Renal cortex interstitium (tissue), 11 donors: ENCODE measurements around the gene FSTL5. TPM values are rescaled to one million over a fixed set of nuclear protein-coding genes. Genes with fewer than 3 reads are reported as not detected.

Experiments
- DNase-seq, 11 donors: peaks; one replicate each; pipeline ENCODE4 v3.0.0-alpha.2; 2013; ENCODE audit warnings: low read depth in 9 of 11, low spot score in 4 of 11; ENCODE audit errors: extremely low read depth in 1 of 11
- polyA plus RNA-seq, 3 donors: library from polyadenylated mRNA; unstranded; fragments of 120-200 nt; gene quantifications; one replicate each; pipeline ENCODE4 v1.2.1, GENCODE V29; 2013; ENCODE audit not compliant: insufficient read length in 3 of 3

The FSTL5 gene
- polyA plus RNA-seq, 3 donors = 1.1 to 3.4 (median 2.3) TPM

DNA sequence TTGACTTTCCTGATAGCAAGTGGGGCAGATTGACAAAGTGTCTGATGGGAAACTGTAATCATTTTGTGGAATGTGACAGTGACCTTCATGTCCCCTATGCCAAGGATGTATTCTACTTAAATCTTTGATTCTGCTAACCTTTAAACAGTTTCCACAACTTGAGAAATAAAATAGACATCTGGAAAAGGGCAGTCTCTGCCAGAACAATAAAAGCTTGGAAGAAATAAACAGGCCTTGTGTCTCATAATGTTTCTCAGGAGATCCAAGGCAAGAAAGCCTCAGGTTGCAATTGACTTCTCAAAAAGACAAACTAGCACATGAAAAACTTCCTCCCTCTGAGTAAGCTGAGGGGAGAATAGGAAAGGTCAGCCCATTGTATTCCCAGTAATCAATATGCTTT is 174.9 kb downstream of the FSTL5 start:
- DNase-seq = no peak

DNA sequence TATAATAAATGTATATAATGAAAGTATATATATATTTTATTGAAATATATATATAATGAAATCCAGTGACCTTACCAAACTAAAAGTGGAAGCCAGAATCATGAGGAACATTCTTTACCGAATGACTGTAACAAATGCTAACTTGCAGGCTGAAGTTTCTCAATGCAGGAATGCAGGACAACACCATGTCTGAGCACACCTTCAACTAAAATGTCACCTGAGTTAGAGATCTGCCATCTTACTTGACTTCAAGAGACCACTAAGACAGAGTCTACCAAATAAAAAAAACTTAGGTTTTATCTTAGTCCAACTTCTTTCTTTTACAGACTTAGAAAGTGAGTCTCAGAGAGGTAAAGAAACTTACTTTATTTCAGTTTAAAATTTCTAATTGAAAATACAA is 176.2 kb downstream of the FSTL5 start:
- no peak for DNase-seq

DNA sequence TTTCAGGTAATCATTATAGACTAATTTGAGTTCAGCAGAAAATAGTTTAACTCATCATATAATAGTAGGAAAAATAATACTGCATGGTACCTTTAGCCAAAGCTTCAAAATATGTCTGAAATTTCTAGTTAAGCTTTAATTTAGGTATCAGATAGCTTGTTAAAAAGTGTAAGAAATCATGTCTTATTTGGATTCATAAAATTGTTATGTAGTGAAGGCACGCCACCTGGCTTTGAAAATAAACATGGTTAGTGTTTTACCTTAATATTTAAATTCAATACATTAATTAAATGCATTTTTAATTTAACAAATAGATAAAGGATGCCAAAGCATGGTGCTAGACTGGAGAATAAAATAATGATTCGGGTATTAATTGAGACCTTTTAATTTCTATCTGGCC is 211.4 kb downstream of the FSTL5 start:
- no peak for DNase-seq

DNA sequence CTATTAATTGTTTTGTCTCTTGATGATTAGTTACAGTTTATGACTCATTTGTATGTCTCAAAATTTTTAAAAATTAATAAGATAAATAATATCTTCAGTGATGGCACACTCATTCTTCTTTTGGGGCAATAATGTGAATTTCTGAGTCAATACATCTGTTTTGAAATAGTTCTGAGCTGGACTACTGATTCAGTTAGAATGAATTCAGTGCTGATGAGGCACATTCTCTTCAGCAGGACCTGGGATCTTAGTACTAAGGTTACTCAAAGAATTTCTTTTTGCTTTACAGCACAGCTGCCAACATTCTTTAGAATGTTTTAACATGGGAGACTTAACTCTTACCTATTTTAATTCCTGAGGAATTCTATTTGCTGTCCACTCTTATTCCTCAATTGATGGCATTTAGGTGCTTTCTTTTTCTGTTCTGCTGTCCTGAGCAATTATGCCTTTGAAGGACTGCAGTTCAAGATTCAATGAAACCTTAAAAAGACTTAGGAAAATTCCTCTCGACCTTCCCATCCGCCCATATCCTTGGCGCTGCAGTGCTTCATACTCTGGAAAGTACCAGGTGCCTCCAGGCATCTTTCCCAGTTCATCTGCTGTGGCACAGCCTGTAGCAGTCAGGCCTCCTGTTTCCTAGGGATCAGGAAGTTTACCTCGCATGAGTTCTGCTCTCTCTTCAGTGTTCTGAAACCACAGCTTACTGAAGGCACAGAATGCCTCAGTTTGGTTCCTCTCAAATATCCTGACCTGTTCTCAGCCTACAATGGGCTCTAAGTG is 213.7 kb downstream of the FSTL5 start:
- no peak for DNase-seq

DNA sequence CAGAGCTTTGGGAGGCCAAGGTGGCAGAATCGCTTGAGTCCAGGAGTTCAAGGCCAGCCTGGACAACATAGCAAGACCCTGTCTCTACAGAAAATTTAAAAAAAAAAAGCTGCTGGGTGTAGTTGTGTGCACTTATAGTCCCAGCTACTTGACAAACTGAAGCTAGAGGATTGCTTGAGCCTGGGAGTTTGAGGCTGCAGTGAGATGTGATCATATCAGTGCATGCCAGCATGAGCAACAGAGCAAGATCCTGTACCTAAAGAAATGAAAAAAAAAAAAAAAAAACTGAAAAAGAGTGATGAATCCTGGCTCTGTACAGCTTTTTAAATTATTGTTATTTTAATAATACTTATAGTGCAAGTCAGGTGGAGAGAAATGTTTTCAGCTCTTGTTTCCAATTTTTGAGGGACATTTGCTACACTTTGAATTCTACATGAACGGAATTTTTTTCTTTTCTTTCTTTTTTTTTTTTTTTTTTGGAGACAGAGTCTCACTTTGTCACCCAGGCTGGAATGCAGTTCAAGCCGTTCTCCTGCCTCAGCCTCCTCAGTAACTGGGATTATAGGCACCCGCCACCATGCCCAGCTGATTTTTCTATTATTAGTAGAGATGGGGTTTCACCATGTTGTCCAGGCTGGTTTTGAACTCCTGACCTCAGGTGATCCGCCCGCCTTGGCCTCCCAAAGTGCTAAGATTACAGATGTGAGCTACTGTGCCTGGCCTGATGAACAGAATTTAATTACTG is 215.6 kb downstream of the FSTL5 start:
- DNase-seq = no peak

DNA sequence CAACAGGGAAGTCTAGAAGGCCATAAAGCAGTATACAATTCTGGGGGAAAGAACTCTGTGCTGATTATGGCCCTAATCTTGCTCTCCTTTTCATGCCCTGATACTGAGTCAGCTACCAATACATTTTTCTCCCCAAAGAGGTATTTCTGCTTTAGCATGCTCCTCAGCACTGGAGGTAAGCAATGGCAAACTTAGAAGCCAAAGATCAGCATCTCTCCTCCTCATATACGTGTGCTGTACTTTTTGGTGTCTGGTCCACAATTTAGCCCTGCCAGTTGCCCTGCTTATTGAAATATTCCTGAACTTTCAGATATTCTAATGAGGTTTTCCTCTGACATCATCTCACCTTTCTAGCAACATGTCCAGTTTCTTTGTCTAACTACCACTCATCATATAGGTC is 226.2 kb downstream of the FSTL5 start:
- DNase-seq = no peak

DNA sequence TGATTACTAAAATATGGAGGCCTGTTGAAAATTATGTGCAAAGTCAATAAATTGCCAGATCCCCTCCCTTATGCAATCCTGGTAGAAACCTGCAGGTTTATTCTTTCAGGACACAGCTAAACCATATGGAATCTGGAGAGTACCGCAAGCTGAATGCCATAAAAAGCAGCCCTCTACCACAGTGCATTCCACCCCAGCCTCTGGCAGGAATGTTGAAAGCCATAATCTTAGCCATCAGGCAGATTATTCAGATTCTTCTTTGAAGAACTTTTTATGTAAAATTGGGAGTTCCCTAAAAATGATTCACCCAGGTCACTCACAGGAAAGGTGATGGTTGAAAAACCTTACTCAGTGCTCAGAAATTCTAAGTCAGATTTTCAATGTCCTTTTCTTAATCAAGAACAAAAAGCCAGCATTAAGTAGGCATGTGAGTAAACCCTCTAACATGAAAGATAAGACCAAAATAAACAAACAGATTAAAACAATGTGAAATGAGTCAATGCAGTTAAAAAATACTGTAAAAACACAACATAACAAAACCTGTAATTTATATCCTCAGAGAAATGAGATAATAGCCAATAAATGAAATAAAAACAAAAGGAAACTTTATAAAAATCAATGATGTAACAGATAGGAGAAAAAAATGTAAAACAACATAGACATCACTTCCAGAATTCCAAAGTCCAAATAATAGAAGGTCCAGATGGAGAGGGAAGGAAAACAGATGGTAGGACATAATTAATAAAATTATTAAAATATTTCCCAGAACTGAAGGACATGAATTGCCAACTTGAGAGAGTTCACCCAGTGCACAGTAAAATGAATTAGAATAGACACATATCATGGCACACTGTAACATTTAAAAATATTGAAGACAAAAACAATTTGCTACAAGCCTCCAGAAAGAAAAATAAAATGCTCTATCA is 226.9 kb downstream of the FSTL5 start:
- no peak for DNase-seq

DNA sequence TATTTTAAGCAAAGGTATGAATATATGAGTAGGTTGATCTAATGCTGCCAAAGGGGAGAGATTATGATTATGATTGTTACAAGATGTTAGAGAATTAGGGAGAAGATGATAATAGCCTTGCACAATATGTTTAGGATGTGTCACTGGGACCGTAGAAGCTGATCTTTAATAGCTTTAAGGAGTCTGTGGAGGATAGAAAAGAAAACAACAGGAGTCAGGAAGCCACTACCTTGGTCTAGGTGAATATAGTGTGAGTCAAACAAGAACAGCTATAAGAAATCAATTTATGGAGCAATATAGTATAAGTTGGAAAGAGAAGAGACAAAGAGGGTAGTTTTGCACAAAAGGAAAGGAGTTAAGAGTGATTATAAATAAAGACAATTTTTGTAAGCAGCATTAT is 232.7 kb downstream of the FSTL5 start:
- no peak for DNase-seq

DNA sequence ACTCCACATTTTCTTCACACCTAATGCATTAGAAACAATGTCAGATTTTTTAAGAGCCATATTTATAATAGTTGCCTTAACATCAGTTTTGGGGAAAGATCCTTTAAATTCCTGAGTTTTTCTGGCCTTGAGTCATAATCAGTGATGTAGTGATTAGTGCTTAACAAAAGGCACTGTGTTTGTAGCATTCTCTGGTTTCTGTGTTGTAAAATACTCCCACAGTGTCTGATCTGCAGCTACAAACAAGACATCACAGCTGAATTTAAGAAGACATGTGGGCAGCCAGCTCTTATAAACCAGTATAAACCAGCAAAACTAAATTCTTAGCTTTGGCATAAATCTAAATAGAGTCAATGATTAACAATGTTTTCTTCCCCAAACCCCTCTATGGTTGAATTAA is 233.8 kb downstream of the FSTL5 start:
- DNase-seq = no peak

DNA sequence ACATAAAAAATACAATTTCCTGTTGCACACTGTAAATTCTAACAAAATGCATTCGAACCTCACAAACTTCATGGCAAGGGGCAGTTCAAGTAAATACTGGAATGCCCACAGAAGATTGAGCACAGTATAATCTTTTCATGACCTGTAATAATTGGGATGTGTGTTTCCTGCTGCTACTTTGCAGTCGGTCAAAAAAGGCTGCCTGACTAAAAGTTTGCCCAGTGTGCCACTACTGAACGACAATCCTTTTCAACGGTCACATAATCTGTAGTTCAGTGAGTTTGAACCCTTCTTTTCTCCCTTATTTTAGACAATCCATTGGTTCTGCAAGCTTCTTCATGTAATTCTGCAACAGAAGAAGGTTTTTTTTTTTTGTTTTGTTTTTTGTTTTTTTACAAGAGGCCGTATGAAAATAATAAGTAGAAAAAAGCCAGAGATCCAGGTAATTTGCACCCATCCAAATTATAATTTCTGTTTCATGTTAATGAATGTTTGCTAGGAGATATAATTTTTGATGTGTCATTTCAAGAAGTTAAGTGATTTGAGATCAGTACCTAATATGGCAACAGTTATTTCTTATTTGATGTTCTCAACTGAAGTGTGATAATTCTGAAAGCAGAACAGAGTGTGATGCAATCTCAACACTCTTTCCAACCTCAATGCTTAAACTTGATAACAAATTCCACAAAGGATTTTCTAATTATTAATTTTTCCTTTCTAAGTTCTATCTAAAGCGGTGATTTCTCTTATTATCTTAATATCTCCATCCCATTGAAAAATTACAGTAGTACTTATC is 237.6 kb downstream of the FSTL5 start:
- no peak for DNase-seq

DNA sequence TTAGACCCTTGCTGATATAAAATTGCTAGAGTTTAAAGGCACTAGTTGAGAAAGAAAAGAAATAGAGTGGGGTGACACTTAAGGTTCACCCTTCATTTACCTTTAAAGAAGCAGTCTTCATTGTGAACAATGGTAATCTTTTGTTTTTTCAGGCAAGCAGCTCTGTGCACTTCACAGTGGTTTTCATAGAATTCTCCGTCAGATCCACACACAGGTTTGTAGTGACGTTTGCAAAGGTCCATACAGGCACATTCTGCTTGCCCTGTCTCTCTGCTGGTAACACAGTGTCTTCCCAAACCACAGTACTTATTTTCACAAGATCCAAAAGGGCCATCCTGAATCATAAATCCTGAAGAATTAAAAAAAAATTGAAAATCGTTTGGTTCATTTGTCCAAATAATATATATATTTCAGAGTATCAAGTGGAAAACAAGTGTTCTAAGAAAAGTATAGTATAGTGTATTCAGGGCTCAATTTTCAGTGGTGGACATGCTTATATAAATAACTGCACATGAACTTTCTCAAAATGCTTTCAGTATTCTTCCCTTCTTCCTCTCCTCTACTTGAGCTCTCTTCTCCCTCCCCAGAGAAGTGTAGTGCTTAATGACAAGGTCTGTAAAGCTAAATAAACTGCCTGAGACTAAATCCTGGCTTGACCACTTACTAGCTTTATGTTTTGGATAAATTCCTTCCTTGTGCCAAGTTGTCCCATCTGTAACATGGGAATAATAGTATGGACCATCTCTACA is 243.3 kb downstream of the FSTL5 start:
- no peak for DNase-seq

DNA sequence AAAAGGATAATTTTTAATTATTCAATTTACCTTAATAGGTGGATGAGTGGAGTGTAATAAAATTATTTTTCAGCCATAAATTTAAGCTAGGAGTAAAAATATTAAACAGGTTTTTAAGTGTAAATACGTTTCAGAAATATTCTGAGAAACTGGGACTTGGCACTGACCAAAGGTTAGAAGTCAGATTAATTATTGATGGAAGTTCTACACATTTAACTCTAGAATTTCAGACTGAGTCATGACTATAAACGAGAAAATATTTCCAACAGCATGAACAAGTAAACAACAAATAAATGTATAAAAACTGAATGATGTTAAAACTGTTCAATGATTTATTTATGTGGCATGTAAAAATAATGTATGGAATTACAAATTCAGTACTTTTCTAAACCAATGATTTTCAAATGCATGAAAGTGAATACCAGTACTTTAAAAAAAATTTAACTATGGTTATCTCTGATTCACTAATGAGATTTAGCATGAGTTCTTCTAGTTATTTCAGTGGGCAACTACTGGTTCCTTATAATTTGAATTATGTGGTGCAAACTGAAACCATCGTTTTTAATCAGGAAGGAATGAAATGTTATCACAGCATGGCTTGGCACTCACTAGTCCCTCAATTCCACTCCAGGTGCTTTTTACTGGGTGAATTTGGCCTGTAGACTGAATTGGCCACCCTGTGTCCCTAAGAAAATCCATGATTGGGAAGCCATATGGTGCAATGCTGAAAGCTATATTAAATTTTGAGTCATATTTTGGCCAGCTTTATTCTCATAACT is 244.2 kb downstream of the FSTL5 start:
- no peak for DNase-seq

DNA sequence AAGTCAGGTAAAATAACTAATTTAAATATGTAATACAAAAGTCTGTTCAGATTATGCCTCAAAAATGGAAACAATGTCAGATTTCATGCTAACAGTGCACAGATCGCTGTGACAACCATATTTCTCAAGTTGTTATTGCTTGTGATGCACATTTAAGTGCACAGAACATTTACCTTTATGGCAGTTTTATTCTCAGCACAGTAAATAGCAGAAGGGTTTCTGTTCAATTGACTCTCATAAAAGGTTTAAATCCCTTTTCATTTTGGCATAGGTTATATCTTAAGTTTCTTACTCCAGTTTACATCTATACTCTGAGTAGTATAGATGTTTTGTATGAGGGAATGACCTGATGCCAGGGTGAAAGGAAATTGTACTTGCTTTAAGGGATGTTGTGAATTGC is 247.8 kb downstream of the FSTL5 start:
- DNase-seq = no peak

DNA sequence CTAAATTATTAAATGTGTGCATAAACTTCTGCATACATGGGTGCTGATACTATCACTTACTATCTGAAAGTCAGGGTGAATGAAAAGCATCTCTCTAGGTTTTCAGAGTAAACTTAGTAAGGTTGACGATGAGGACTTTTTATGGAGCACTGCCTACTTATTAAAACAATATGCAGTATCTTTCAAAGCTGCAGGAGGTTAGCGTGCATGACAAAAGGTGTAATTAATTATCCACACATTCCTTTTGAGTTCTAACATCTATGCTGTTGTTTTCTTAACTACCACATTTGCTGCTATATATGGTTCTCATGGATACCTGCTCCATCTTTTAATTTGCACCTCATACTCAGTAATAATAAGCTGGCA is 256.2 kb downstream of the FSTL5 start:
- no peak for DNase-seq

DNA sequence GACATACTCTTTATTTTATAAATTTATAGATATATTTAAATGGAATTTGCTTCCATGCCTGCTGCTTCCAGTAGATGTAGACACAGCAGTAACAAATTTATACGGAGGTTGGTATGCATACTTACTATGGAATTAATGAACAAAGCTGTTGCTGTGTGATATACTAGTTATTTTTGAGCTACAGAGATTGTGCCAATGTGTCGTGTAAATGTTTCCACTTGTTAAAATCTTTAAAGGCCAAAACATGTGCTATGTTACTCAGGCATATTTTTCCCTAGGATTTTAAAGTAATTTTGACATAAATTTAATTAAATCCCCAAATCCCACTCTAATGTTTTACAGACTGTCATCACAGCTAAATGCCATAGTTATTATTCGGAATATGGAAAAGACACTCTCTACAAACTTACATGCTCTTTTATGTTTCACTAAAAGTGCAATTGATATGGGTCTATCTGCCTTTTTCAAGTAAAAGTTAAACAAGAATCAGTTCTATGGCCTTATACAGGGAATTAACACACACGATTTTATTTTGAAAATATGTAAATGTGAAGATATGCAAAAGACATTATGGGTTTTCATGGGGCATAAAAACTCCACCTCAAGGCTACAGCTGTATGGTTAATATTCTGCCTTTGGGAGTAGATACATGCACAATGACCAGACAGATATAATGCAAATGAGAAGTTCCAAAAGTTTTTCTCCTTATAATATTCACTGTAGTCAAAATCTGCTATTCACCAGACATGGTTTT is 256.8 kb downstream of the FSTL5 start:
- no peak for DNase-seq

DNA sequence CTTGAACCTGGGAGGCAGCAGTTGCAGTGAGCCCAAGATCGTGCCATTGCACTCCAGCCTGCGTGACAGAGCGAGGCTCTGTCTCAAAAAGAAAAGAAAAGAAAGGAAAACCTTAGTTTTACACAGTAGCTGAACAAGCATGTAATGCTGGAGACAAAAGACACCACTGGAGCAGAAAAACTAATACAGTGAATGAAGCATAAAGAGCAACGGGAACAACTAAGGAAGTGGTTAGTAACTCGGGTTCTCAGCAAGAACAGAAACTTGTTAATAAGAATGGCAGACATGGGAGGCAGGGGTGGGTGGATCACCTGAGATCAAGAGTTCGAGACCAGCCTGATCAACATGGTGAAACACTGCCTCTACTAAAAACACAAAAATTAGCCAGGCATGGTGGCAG is 263.7 kb downstream of the FSTL5 start:
- no peak for DNase-seq
